Ecto neural progenitor cell (in vitro differentiated cells): ENCODE measurements around the gene MRPL9.
A peak's percentile ranks its signal among the peaks of the same experiment; 100 is the strongest.

Source experiments
- DNase-seq: peaks from one replicate; pipeline ENCODE4 v3.0.0-alpha.2; 2018; ENCODE audit warnings: low spot score

Gene MRPL9

DNA sequence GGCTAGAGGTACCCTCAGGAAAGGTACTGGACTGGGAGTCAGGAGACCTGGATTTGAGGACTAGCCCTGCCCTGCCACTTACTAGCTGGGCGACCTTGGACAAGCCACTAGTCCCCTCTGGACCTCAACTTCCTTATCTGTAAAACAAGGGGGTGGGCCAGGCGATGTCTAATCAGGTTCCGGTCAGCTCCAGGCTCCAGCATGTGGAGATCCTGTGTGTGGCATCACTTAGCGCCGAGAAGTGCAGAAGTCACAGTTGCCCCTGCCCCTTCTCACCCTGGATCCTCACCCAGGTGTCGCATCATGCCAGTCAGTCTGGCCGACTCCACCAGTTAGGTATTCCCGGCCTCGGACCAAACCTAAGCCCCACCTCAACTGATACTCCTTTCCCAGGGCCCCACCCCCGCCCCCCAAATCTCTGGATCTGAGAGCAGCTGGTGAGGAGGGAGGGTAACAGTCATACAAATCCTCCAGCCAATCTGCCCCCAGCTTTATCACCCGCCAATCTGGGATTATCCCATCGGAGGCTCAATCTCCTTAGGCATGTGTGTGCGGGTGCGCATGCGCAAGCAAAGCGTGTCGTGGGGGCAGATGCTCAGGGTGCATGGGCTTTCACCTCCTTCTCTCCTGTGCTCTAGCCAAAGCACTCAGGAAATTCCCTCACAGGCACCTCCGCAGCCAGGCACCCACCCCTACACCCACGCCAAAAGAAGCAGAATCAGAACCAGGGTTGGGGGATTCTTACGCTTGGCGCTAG lies 52.1 kb downstream of the MRPL9 start:
- no peak for DNase-seq

- DNase-seq = peak; percentile 91
Measured at GRCh38 chr1:151710187-151710840, 53.0 kb downstream of the MRPL9 start.
